ENCODE results near the gene TMLHE. TPM values are rescaled to one million over a fixed set of nuclear protein-coding genes. Genes with fewer than 3 reads are reported as not detected.

Gene TMLHE
- total and polyA plus RNA-seq, 10 of the 15 experiments (the other 5 are each of a cell fraction or from before 2014, with no cell fraction given) = 7.1 to 21.7 (median 13.6) TPM

DNA sequence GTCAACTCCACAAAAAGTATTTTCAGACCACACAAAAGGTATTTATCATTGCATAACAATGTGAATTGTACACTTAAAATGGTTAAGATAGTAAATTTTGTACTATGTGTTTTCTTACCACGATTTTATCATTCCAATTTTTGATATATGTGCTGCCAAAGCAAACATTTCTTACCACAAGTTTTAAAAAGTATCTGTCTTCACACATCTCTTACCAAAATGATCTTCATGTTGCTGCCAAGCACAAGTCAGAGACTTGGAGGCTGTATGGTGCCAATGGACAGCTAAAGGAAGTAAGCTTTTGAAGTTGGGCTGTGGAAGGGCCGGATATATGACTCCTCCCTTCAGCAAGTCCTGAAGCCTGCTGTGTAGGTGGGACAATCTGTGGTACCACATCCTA is 67.9 kb downstream of the TMLHE start (continued):
- TF ChIP-seq SRF (IDR thresholded peaks at IDR 0.05; ENCODE audit: low read depth in 2 of 2, low read length in 2 of 2) (no peak), POLR2A (IDR thresholded peaks at IDR 0.05; ENCODE audit: low read depth, low read length) (no peak)

DNA sequence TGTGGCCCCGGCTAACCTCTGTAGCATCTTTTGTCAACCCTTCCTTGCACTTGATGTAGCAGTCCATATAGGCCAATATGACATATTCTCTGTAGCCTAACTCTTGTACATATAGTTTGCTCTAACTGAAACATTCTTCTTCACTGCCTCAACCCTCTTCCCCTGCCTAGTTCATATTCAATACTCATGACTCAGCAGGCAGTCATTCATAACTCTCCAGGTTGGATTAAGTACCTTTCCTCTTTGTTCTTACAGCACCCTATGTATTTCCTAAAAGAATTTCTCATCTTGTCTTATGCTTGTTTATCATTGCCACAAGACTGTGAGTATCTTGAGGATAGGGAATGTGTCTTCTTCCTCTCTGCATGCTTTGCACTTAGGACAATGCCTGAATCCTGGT is 76.9 kb downstream of the TMLHE start:
- ATAC-seq (no peak), DNase-seq (ENCODE audit: low read depth, low spot score) (no peak), FAIRE-seq (no peak)
- intact Hi-C loops (cut with micrococcal nuclease; ENCODE audit: unreplicated experiment) (no loop called here), in situ Hi-C loops (cut with MboI) (loop anchor here (25.0 kb wide), 2 partner anchors 124 to 249 kb away; no protein-coding TSS in a partner anchor)
- no peaks in the 10 kb centered on the region for H3K36me3 ChIP-seq (ENCODE audit: control insufficient read depth in 2 of 2, insufficient read depth in 2 of 2, low read length in 1 of 2)
- no peaks in the 10 kb centered on the region for H3K9me3 ChIP-seq (replicated peaks; ENCODE audit: control insufficient read depth, insufficient read depth, low read length)
- H2AFZ ChIP-seq (ENCODE audit: control insufficient read depth, low read depth, low read length) = no peak overlapping the region
- H3K4me3 ChIP-seq = no peak overlapping the region
- no peaks in the 10 kb centered on the region for H3K79me2 ChIP-seq (ENCODE audit: control insufficient read depth, insufficient read depth, low read length)
- BruUV-seq (replicated peaks) = no TSS peak
- TF ChIP-seq PML (IDR thresholded peaks at IDR 0.05; ENCODE audit: low read length) (no peak), TCF3 (IDR thresholded peaks at IDR 0.05; ENCODE audit: borderline replicate concordance, insufficient read depth, low read depth, low read length) (no peak), FOS (IDR thresholded peaks at IDR 0.05; ENCODE audit: borderline replicate concordance, extremely low read depth, insufficient read length) (no peak), RELA (IDR thresholded peaks at IDR 0.05; ENCODE audit: borderline replicate concordance, partially characterized antibody) (no peak), GABPA (IDR thresholded peaks at IDR 0.05; ENCODE audit: low read depth) (no peak), RB1 (IDR thresholded peaks at IDR 0.05; ENCODE audit: borderline replicate concordance) (no peak)
- RAD21 ChIA-PET (ENCODE audit: unreplicated experiment) = no interaction called here
- H3K9ac ChIP-seq (ENCODE audit: control insufficient read depth, insufficient read depth, low read length) = no peak overlapping the region
- H4K20me1 ChIP-seq (ENCODE audit: control insufficient read depth, insufficient read depth) = no peaks in the 10 kb centered on the region
- SMC1A ChIA-PET (ENCODE audit: uncharacterized antibody, unreplicated experiment) = no interaction called here
- H3K27ac ChIP-seq (ENCODE audit: control insufficient read depth, insufficient read depth) = no peak overlapping the region
- H3K4me1 ChIP-seq (ENCODE audit: control insufficient read depth, insufficient read depth, low read length) = no peaks in the 10 kb centered on the region
- 50% methylated on average over 1 of the region's 1 CpG for WGBS (ENCODE audit: insufficient coverage, insufficient replicate concordance, low lambda C conversion rate, missing lambda C conversion rate)
- POLR2A ChIA-PET = no interaction called here
- no peaks in the 10 kb centered on the region for H3K27me3 ChIP-seq (replicated peaks in 1 of 2; ENCODE audit: control insufficient read depth in 2 of 2, insufficient read depth in 2 of 2, low read length in 1 of 2)
- no peak overlapping the region for H3K4me2 ChIP-seq (ENCODE audit: control insufficient read depth, insufficient read depth)
- CTCF ChIA-PET = no interaction called here

DNA sequence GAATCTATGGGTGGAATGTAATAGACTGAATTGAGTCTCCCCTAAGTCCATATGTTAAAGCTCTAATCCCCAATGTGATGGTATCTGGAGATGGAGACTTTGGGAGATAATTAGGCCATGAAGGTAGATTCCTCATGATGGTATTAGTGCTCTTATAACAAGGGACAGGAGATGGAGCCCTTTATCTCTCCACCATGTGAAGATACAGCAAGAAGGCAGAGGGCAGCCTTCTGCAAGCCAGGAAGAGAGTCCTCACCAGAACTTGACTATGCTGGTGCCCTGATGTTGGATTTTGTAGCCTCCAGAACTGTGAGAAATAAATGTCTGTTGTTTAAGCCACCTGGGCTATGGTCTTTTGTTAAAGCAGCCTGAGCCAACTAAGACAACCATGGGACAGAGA is 78.0 kb downstream of the TMLHE start:
- no TSS peak for BruUV-seq (replicated peaks)
- POLR2A ChIA-PET = no interaction called here
- H3K4me2 ChIP-seq (ENCODE audit: control insufficient read depth, insufficient read depth) = no peak overlapping the region
- SMC1A ChIA-PET (ENCODE audit: uncharacterized antibody, unreplicated experiment) = no interaction called here
- FAIRE-seq (no peak), DNase-seq (ENCODE audit: low read depth, low spot score) (no peak), ATAC-seq (no peak)
- H3K27ac ChIP-seq (ENCODE audit: control insufficient read depth, insufficient read depth) = no peak overlapping the region
- intact Hi-C loops (cut with micrococcal nuclease; ENCODE audit: unreplicated experiment) (no loop called here), in situ Hi-C loops (cut with MboI) (loop anchor here (25.0 kb wide), 2 partner anchors 122 to 247 kb away; no protein-coding TSS in a partner anchor)
- no peaks in the 10 kb centered on the region for H4K20me1 ChIP-seq (ENCODE audit: control insufficient read depth, insufficient read depth)
- no peaks in the 10 kb centered on the region for H3K79me2 ChIP-seq (ENCODE audit: control insufficient read depth, insufficient read depth, low read length)
- RAD21 ChIA-PET (ENCODE audit: unreplicated experiment) = no interaction called here
- H3K36me3 ChIP-seq (ENCODE audit: control insufficient read depth in 2 of 2, insufficient read depth in 2 of 2, low read length in 1 of 2) = no peaks in the 10 kb centered on the region
- H2AFZ ChIP-seq (ENCODE audit: control insufficient read depth, low read depth, low read length) = no peak overlapping the region
- H3K27me3 ChIP-seq (replicated peaks in 1 of 2; ENCODE audit: control insufficient read depth in 2 of 2, insufficient read depth in 2 of 2, low read length in 1 of 2) = no peaks in the 10 kb centered on the region
- H3K9me3 ChIP-seq (replicated peaks; ENCODE audit: control insufficient read depth, insufficient read depth, low read length) = no peaks in the 10 kb centered on the region; the same call in 2 of the 3 replicates
- H3K4me1 ChIP-seq (ENCODE audit: control insufficient read depth, insufficient read depth, low read length) = no peaks in the 10 kb centered on the region
- no peak overlapping the region for H3K9ac ChIP-seq (ENCODE audit: control insufficient read depth, insufficient read depth, low read length)
- CTCF ChIA-PET = no interaction called here
- H3K4me3 ChIP-seq = no peak overlapping the region
- TF ChIP-seq RAD21 (IDR thresholded peaks at IDR 0.05; ENCODE audit: insufficient read depth, low read depth, low read length) = peak; percentile 26; the same call in 1 of the 2 replicates
- TF ChIP-seq, protein P1, sequence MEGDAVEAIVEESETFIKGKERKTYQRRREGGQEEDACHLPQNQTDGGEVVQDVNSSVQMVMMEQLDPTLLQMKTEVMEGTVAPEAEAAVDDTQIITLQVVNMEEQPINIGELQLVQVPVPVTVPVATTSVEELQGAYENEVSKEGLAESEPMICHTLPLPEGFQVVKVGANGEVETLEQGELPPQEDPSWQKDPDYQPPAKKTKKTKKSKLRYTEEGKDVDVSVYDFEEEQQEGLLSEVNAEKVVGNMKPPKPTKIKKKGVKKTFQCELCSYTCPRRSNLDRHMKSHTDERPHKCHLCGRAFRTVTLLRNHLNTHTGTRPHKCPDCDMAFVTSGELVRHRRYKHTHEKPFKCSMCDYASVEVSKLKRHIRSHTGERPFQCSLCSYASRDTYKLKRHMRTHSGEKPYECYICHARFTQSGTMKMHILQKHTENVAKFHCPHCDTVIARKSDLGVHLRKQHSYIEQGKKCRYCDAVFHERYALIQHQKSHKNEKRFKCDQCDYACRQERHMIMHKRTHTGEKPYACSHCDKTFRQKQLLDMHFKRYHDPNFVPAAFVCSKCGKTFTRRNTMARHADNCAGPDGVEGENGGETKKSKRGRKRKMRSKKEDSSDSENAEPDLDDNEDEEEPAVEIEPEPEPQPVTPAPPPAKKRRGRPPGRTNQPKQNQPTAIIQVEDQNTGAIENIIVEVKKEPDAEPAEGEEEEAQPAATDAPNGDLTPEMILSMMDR (IDR thresholded peaks at IDR 0.05 in 2 of 3, conservative IDR thresholded peaks at IDR 0.05 in 1 of 3; ENCODE audit: control insufficient read depth in 2 of 3, extremely low read depth in 1 of 3, insufficient read depth in 1 of 3, low read depth in 3 of 3, low read length in 3 of 3) = peak in 1 of 3 experiments; percentile 18; a peak in 2 of 6 replicates
- TF ChIP-seq, protein P2, sequence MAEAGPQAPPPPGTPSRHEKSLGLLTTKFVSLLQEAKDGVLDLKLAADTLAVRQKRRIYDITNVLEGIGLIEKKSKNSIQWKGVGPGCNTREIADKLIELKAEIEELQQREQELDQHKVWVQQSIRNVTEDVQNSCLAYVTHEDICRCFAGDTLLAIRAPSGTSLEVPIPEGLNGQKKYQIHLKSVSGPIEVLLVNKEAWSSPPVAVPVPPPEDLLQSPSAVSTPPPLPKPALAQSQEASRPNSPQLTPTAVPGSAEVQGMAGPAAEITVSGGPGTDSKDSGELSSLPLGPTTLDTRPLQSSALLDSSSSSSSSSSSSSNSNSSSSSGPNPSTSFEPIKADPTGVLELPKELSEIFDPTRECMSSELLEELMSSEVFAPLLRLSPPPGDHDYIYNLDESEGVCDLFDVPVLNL (IDR thresholded peaks at IDR 0.05; ENCODE audit: low read depth, low read length) = no peak
- no peak for TF ChIP-seq TAF1 (IDR thresholded peaks at IDR 0.05; ENCODE audit: borderline replicate concordance, low read depth, low read length)
- no peak for TF ChIP-seq HDAC2 (IDR thresholded peaks at IDR 0.05)
- no peak for TF ChIP-seq SIN3A (IDR thresholded peaks at IDR 0.05; ENCODE audit: low read depth, low read length)
- no peak for TF ChIP-seq MTA2 (IDR thresholded peaks at IDR 0.05; ENCODE audit: low read depth)

Measured in GM12878 (cell line).